ENCODE data around the gene MNT.

GRCh38 chr17:2369039-2369438, 31.8 kb downstream of the MNT start:
- TF ChIP-seq POLR2A (IDR thresholded peaks at IDR 0.05) (no peak), CTCF (IDR thresholded peaks at IDR 0.05) (no peak)
